Endothelial cell (in vitro differentiated cells): ENCODE results near the gene LMAN2L. TPM values are rescaled to one million over a fixed set of nuclear protein-coding genes. Genes with fewer than 3 reads are reported as not detected.
A peak's percentile ranks its signal among the peaks of the same experiment; 100 is the strongest.

Source experiments
- DNase-seq: peaks from one replicate; pipeline ENCODE4 v3.0.0; 2021; ENCODE audit warnings: low spot score
- H3K27ac Mint-ChIP-seq: one replicate; pipeline ENCODE4 v1.8.0; 2021; ENCODE audit warnings: mixed read lengths, inconsistent platforms; ENCODE audit not compliant: unreplicated experiment
- H3K27me3 Mint-ChIP-seq: one replicate; pipeline ENCODE4 v1.8.0; 2021; ENCODE audit warnings: mild to moderate bottlenecking, moderate library complexity, mixed read lengths, inconsistent platforms; ENCODE audit not compliant: unreplicated experiment
- H3K36me3 Mint-ChIP-seq: one replicate; pipeline ENCODE4 v1.8.0; 2021; ENCODE audit warnings: mild to moderate bottlenecking, low read depth, mixed read lengths, inconsistent platforms; ENCODE audit not compliant: unreplicated experiment
- H3K4me1 Mint-ChIP-seq: one replicate; pipeline ENCODE4 v1.8.0; 2021; ENCODE audit warnings: mild to moderate bottlenecking, mixed read lengths, inconsistent platforms; ENCODE audit not compliant: unreplicated experiment
- H3K4me3 Mint-ChIP-seq: one replicate; pipeline ENCODE4 v1.8.0; 2021; ENCODE audit warnings: mild to moderate bottlenecking, mixed read lengths, inconsistent platforms; ENCODE audit not compliant: unreplicated experiment
- H3K9me3 Mint-ChIP-seq: one replicate; pipeline ENCODE4 v1.8.0; 2021; ENCODE audit warnings: mixed read lengths, inconsistent platforms; ENCODE audit not compliant: unreplicated experiment
- total RNA-seq: library from RNA; stranded (reverse); fragmentation: NEBNext Ultra II Directional; extraction: Animal tissue kit (Norgen Biotek cat#: 25700); gene quantifications from one replicate; pipeline ENCODE4 v1.2.1, GENCODE V29; 2021; ENCODE audit not compliant: unreplicated experiment
- TF ChIP-seq, protein P1 (sequence below): fragments of 200-600 bp; sonication (generic); IDR thresholded peaks from one replicate; pipeline ENCODE4 v1.5.0; 2021; ENCODE audit warnings: antibody characterized with exemption; ENCODE audit not compliant: unreplicated experiment

The LMAN2L gene
- total RNA-seq, 1 donor from 2014 or later = 19.4 TPM

DNA sequence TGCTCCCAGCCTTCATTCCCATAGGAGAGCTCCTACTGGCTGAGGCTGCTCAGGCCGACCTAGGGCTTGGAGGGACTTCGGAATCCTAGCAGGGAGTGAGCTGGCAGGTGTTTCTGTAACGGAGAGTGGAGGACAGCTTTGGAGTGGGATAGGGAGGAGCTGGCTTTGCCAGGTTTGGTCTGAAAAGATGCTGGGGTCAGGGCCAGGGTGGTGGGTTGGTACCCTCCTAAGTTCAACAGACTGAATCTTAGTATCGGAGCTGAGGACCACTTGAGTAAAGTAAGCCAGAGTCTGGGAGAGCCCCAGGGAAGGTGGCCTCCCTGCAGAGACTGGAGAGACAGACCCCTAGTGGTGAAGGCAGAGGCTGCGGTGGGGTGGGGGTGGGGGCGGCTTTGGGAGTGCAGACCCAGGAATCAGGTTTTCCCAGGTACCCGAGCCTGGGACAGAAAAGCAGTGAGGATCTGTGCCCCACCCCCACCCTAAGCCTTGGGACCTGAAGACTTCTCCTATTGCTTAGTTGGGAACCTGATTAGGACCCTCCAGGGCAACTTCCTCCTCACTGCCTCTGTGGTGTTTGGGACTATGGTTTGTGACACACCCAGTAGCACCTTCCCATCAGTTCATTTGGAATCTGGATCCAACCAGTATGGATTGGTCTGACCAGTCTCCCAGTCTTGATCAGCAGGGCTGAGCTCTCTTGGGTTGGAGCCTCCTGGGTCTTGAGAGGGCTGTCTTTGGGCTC, 23.8 kb upstream of the LMAN2L start:
- no peaks in the 10 kb centered on the region for H3K9me3 Mint-ChIP-seq
- peak; percentile 37 for DNase-seq
- H3K36me3 Mint-ChIP-seq = no peaks in the 10 kb centered on the region
- H3K4me1 Mint-ChIP-seq = peaks cover 15% of the 10 kb centered on the region
- TF ChIP-seq, protein P1, sequence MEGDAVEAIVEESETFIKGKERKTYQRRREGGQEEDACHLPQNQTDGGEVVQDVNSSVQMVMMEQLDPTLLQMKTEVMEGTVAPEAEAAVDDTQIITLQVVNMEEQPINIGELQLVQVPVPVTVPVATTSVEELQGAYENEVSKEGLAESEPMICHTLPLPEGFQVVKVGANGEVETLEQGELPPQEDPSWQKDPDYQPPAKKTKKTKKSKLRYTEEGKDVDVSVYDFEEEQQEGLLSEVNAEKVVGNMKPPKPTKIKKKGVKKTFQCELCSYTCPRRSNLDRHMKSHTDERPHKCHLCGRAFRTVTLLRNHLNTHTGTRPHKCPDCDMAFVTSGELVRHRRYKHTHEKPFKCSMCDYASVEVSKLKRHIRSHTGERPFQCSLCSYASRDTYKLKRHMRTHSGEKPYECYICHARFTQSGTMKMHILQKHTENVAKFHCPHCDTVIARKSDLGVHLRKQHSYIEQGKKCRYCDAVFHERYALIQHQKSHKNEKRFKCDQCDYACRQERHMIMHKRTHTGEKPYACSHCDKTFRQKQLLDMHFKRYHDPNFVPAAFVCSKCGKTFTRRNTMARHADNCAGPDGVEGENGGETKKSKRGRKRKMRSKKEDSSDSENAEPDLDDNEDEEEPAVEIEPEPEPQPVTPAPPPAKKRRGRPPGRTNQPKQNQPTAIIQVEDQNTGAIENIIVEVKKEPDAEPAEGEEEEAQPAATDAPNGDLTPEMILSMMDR = peak; percentile 19
- peak overlapping the region; percentile 71 for H3K4me3 Mint-ChIP-seq
- no peak overlapping the region for H3K27ac Mint-ChIP-seq
- H3K27me3 Mint-ChIP-seq = peaks cover 2% of the 10 kb centered on the region

DNA sequence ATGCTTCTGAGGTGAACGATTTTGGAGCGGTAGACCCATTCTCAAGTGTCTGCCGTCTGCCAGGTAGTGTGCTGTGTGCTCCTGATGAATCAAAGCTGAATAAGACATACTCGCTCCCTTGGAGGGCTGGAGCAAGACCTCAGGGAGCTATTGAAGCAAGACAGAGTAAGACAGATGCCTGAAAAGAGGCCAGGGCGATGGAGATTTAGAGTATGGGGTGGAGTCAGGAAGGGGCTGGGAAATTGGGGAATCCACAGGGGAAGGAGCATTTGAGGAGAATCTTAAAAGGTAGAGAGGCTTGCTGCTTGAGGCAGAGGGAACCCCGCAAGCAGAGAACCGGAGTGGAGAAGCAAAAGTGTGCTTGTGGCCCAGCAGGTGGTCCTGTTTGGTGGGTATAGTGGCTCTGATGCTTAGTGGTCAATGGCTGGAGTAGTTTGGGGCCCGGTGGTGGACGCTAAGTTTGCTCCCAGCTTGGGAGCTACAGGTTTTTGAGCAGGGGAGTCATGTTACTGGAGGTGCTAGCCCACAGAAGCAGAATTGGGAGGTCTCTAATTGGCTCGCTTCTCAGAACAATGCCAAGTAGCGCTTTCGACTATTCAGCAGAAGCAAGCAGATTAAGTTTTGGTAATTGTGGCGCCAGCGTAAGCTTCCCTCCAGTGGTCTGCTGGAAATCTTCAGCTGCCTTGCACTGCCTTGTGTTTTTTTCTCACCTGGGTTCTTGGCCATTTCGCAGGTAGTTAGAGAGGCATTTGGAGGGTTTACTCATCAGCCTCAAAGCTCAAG, 22.9 kb upstream of the LMAN2L start:
- Mint-ChIP-seq H3K27me3 (no peaks in the 10 kb centered on the region), H3K4me1 (peaks cover 15% of the 10 kb centered on the region), H3K4me3 (peak overlapping the region; percentile 71), H3K27ac (no peak overlapping the region), H3K36me3 (no peaks in the 10 kb centered on the region), H3K9me3 (no peaks in the 10 kb centered on the region)
- DNase-seq = no peak
- TF ChIP-seq, protein P1 = no peak

DNA sequence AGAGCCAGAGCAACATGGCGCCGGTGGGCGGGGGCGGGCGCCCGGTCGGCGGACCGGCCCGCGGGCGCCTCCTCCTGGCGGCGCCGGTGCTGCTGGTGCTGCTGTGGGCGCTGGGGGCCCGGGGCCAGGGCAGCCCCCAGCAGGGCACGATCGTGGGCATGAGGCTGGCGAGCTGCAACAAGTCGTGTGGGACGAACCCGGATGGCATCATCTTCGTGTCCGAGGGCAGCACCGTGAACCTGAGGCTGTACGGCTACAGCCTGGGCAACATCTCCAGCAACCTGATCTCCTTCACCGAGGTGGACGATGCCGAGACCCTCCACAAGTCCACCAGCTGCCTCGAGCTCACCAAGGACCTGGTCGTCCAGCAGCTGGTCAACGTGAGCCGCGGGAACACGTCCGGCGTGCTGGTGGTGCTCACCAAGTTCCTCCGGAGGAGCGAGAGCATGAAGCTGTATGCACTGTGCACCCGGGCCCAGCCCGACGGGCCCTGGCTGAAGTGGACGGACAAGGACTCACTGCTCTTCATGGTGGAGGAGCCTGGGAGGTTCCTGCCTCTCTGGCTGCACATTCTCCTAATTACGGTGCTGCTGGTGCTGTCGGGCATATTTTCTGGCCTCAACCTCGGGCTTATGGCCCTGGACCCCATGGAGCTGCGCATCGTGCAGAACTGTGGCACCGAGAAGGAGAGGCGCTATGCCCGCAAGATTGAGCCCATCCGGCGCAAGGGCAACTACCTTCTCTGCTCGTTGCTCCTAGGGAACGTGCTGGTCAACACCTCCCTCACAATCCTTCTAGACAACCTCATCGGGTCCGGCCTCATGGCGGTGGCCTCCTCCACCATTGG, 21.3 kb upstream of the LMAN2L start:
- no peak overlapping the region for H3K27ac Mint-ChIP-seq
- no peaks in the 10 kb centered on the region for H3K36me3 Mint-ChIP-seq
- peak overlapping the region; percentile 91 for H3K4me3 Mint-ChIP-seq
- no peaks in the 10 kb centered on the region for H3K9me3 Mint-ChIP-seq
- peaks cover 15% of the 10 kb centered on the region for H3K4me1 Mint-ChIP-seq
- DNase-seq = no peak
- H3K27me3 Mint-ChIP-seq = peaks cover 3% of the 10 kb centered on the region
- TF ChIP-seq, protein P1 = peak; percentile 65

DNA sequence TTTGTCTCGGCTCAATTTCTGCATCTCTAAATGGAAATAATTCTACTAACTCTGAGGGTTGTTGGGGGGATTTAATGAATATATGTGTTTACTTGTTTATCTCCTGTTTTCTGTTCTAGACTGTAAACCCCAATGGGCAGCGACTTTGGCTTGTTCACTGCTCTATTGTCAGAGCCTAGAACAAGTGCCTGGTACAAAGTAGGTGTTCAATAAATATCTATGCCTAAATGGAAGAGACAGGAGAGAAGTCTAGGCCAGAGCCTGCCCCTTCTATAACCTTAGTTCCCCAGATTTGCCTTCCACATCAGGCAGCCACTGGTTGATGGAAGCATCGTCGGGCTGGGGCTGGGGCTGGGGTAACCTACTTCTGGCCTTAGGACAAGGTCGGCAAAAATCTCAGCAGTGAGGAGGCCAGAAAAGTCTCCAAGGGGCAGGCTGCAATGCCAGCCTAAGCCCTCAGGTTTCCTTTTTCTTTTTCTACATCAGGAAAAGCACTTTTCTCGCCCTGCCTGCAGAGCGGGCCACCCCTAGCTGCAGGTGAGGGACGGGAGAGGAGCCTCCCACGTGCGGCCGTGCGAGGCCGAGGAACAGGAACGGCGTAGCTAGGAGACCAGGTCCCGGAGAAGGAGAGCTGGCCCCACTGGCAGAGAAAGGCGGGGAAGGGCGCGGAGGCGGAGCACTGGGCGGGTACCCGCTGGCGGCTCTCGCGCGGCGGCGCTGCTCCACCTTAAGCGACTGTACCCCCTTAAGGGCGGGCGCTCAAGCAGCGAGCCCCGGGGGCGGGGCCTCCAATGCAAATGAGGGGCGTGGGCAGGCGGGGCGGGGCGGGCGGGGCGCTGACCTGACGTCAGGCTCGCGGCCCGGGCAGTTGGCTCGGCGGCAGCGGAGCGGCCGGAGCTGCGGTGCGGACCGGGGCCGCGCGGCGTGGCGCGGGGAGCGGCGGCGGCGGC, 20.4 kb upstream of the LMAN2L start, which contains the start of gene CNNM4:
Gene CNNM4 (plus strand): TSS at position 867 of the 950 bp plus-strand sequence. CDS start 98 bp downstream, outside the sequence.
- no peaks in the 10 kb centered on the region for H3K36me3 Mint-ChIP-seq
- H3K27me3 Mint-ChIP-seq = peaks cover 3% of the 10 kb centered on the region
- DNase-seq = peak; percentile 84
- peak within 1 kb of the TSS; percentile 91 for H3K4me3 Mint-ChIP-seq
- peak within 1 kb of the TSS; percentile 13 for H3K27ac Mint-ChIP-seq
- TF ChIP-seq, protein P1 = no peak
- peaks cover 15% of the 10 kb centered on the region for H3K4me1 Mint-ChIP-seq
- H3K9me3 Mint-ChIP-seq = no peaks in the 10 kb centered on the region
